ENCODE data around the gene SLC37A3. TPM values are rescaled to one million over a fixed set of nuclear protein-coding genes. Genes with fewer than 3 reads are reported as not detected.
A peak's percentile ranks its signal among the peaks of the same experiment; 100 is the strongest.

SLC37A3 gene
- total RNA-seq, 2 donors from 2014 or later = 50.7 to 59.0 TPM

- intact Hi-C loops (cut with DNase I) = no loop called here
- DNase-seq (ENCODE audit: low spot score) = peak; percentile 71
These were observed 5.7 kb upstream of the SLC37A3 start, which contains the start of gene RAB19 for GRCh38 chr7:140403878-140404564. RAB19 (plus strand) TSS chr7:140404058; CDS start chr7:140407647, 3,589 bp downstream.

GRCh38 chr7:140402178-140402835 lies 4.0 kb upstream of the SLC37A3 start:
- intact Hi-C loops (cut with DNase I) = no loop called here
- DNase-seq (ENCODE audit: low spot score) = no peak

- intact Hi-C loops (cut with DNase I) = no loop called here
- DNase-seq (ENCODE audit: low spot score) = no peak
These were observed 2.1 kb upstream of the SLC37A3 start for GRCh38 chr7:140400381-140400780.

- intact Hi-C loops (cut with DNase I) = no loop called here
- DNase-seq (ENCODE audit: low spot score) = no peak
These were observed 491 bp upstream of the SLC37A3 start for GRCh38 chr7:140398821-140399220.

- intact Hi-C loops (cut with DNase I) = no loop called here
- peak; percentile 64 for DNase-seq (ENCODE audit: low spot score)
These were observed 4.5 kb downstream of the SLC37A3 start for GRCh38 chr7:140393756-140394306.

- DNase-seq (ENCODE audit: low spot score) = no peak
- intact Hi-C loops (cut with DNase I) = no loop called here
These were observed 6.7 kb downstream of the SLC37A3 start for GRCh38 chr7:140391634-140392033.

- peak; percentile 50 for DNase-seq (ENCODE audit: low spot score)
- intact Hi-C loops (cut with DNase I) = no loop called here
These were observed 7.7 kb downstream of the SLC37A3 start for GRCh38 chr7:140390466-140391190.

GRCh38 chr7:140390034-140390433 lies 8.3 kb downstream of the SLC37A3 start:
- no peak for DNase-seq (ENCODE audit: low spot score)
- intact Hi-C loops (cut with DNase I) = no loop called here

GRCh38 chr7:140389445-140389844 lies 8.9 kb downstream of the SLC37A3 start:
- intact Hi-C loops (cut with DNase I) = no loop called here

GRCh38 chr7:140384894-140385545 lies 13.3 kb downstream of the SLC37A3 start:
- no peak for DNase-seq (ENCODE audit: low spot score)
- intact Hi-C loops (cut with DNase I) = no loop called here

More at GRCh38 chr7:140389445-140389844, 8.9 kb downstream of the SLC37A3 start:
- no peak for DNase-seq (ENCODE audit: low spot score)

GRCh38 chr7:140383954-140384713 lies 14.2 kb downstream of the SLC37A3 start:
- no peak for DNase-seq (ENCODE audit: low spot score)
- intact Hi-C loops (cut with DNase I) = loop anchor here in 1 of 2 donors (2.0 kb wide), 1 partner anchor 15 kb away; no protein-coding TSS in a partner anchor

GRCh38 chr7:140375892-140376730 lies 22.2 kb downstream of the SLC37A3 start:
- intact Hi-C loops (cut with DNase I) = no loop called here
- DNase-seq (ENCODE audit: low spot score) = no peak

GRCh38 chr7:140375323-140375722 lies 23.0 kb downstream of the SLC37A3 start:
- DNase-seq (ENCODE audit: low spot score) = no peak
- intact Hi-C loops (cut with DNase I) = no loop called here

- intact Hi-C loops (cut with DNase I) = loop anchor here in 1 of 2 donors (2.0 kb wide), 1 partner anchor 14 kb away; no protein-coding TSS in a partner anchor
- DNase-seq (ENCODE audit: low spot score) = no peak
These were observed 29.0 kb downstream of the SLC37A3 start for GRCh38 chr7:140369294-140369693.

GRCh38 chr7:140367528-140367927 lies 30.8 kb downstream of the SLC37A3 start:
- intact Hi-C loops (cut with DNase I) = no loop called here
- DNase-seq (ENCODE audit: low spot score) = no peak

- intact Hi-C loops (cut with DNase I) = no loop called here
- DNase-seq (ENCODE audit: low spot score) = no peak
These were observed 33.5 kb downstream of the SLC37A3 start for GRCh38 chr7:140364819-140365218.

GRCh38 chr7:140360697-140361229 lies 37.6 kb downstream of the SLC37A3 start:
- intact Hi-C loops (cut with DNase I) = no loop called here
- no peak for DNase-seq (ENCODE audit: low spot score)

Measured in posterior vena cava (tissue), 2 donors.